GM12874 (cell line): ENCODE data around the gene TGIF2.

ENCODE experiments used
- CTCF ChIP-seq: IDR thresholded peaks from 2 replicates; pipeline ENCODE4 v1.5.1; 2011; ENCODE audit warnings: low read depth, mild to moderate bottlenecking, control low read depth, low read length, moderate library complexity; ENCODE audit not compliant: insufficient read depth

Gene TGIF2

DNA sequence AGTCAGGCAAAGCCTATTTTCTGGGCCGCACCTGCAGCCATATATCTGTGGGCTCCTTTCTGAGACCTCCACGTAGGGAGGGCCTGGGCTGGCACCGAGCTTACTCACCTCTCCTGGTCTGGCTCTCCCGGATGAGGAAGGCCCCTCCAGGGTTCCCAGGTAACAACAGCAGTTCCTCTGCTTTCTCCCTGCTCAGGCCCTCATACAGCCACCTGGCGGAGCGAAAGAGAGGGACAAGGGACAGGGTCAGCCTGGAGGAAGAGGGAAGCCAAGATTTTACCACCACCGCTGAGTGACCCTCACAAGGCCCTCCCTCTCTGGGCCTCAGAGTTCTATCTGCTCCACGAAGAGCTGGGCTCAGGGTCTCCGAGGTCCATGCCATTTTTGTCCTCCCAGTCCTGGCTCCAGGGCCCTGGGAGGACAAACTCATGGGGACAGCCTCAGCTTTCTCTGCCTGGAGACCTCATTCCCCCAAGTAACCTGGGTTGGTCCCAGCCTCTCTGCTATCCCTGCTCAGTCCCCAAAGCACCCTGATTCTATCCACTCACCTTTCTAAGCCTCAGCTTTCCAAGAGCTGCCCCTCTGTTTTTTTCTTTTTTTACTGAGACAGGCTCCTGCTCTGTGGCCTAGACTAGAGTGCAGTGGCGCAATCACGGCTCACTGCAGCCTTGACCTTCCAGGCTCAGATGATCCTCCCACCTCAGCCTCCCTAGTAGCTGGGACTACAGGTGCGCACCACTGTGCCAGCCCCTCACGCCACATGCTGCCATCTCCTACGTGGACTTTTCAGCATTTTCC is 59.3 kb downstream of the TGIF2 start:
- no peak for TF ChIP-seq CTCF

DNA sequence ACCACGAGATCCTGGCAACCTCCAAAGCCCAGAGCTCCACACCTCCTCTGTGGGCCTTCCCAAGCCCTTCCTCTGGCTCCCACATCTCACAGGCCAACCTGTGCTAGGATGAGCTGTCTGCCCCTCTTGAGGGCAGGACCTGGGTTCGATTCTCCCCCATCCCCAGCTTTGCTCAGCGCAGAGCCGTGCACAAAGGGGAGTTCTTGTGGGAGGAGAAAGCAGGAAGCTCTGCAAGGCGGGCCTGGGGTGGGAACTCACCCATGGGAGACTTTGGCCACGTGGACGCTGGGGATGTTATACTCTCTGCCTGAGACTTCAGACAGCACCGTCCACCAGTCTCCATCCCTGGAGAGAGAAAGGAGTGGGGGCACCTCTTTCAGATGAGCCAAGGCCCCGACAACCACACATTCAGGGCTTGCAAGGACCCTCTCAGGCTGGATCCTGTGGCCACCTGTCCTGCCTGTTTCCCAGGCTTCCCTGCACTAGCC is 59.9 kb downstream of the TGIF2 start:
- TF ChIP-seq CTCF: no peak

GRCh38 chr20:36634342-36634741 is 60.9 kb downstream of the TGIF2 start:
- TF ChIP-seq CTCF: no peak

GRCh38 chr20:36641506-36641843 is 68.1 kb downstream of the TGIF2 start:
- no peak for TF ChIP-seq CTCF

DNA sequence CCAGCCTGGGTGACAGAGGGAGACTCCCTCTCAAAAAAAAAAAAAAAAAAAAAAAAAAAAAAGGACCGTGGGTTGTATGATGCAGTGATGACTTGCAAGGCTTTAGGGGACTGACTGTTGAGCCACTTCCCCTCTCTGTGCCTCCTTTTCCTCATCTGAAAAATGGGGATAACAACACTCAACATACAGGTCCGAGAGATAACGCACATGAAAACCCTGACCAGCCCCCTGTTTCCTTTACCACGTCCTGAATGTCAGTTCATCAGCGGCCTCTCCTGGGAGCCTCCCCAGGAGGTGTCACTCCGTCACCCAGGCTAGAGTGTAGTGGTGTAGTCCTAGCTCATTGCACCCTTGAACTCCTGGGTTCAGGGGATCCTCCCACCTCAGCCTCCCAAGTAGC is 68.7 kb downstream of the TGIF2 start:
- TF ChIP-seq CTCF: no peak
